Caco-2 (cell line): ENCODE results near the gene FUNDC2. TPM values are rescaled to one million over a fixed set of nuclear protein-coding genes. Genes with fewer than 3 reads are reported as not detected.
"Not testable (repeated sequence)": the region's sequence is repeated elsewhere in the genome, so short reads cannot be mapped to it uniquely, and the experiment has no call there.

Experiments used
- BruUV-seq: library from RNA; stranded (reverse); fragments of 400-500 nt; replicated peaks from 2 replicates; lab custom pipeline; 2021; lab: Mats Ljungman, UMichigan
- CTCF ChIA-PET: fragments of 300-600 bp; sonication (Branson Sonifier 250); formaldehyde crosslinking; loops from one replicate; lab custom pipeline; 2022; ENCODE audit warnings: antibody characterized with exemption; lab: Charles Lee
- POLR2A ChIA-PET: fragments of 300-600 bp; sonication (Branson Sonifier 250); formaldehyde crosslinking; loops from one replicate; lab custom pipeline; 2022; ENCODE audit warnings: antibody characterized with exemption; lab: Charles Lee
- DNase-seq, 2 experiments: peaks; one replicate each; pipeline versions ENCODE4 v3.0.0 to v3.0.0-alpha.2; 2020 to 2022
- H3K27me3 ChIP-seq: replicated peaks from 2 replicates; pipeline ENCODE4 v1.6.0; 2011; ENCODE audit warnings: low read length; ENCODE audit not compliant: control insufficient read depth, insufficient read depth
- H3K36me3 ChIP-seq: 2 replicates; pipeline ENCODE4 v1.5.1; 2011; ENCODE audit warnings: low read length; ENCODE audit not compliant: control insufficient read depth, insufficient read depth
- H3K4me1 ChIP-seq: fragments of 250-450 bp; sonication (Bioruptor Pico); 2 replicates; pipeline ENCODE4 v1.5.1; 2020; ENCODE audit warnings: mild to moderate bottlenecking
- H3K4me3 ChIP-seq: 2 replicates; pipeline ENCODE4 v1.5.1; 2011; ENCODE audit warnings: low read depth, mild to moderate bottlenecking, control low read depth, low read length
- H3K9me3 ChIP-seq: fragments of 250-450 bp; sonication (Bioruptor Pico); 2 replicates; pipeline ENCODE4 v1.5.1; 2020; ENCODE audit warnings: mild to moderate bottlenecking, moderate library complexity
- H3K27ac Mint-ChIP-seq: one replicate; pipeline ENCODE4 v1.8.0; 2022; ENCODE audit warnings: mixed read lengths; ENCODE audit not compliant: unreplicated experiment
- H3K27me3 Mint-ChIP-seq: one replicate; pipeline ENCODE4 v1.8.0; 2022; ENCODE audit warnings: mixed read lengths; ENCODE audit not compliant: insufficient read depth, unreplicated experiment
- H3K36me3 Mint-ChIP-seq: one replicate; pipeline ENCODE4 v1.8.0; 2022; ENCODE audit warnings: mild to moderate bottlenecking, mixed read lengths; ENCODE audit not compliant: insufficient read depth, unreplicated experiment
- H3K4me1 Mint-ChIP-seq: one replicate; pipeline ENCODE4 v1.8.0; 2022; ENCODE audit warnings: low read depth, mixed read lengths; ENCODE audit not compliant: unreplicated experiment
- H3K4me3 Mint-ChIP-seq: one replicate; pipeline ENCODE4 v1.8.0; 2022; ENCODE audit warnings: mild to moderate bottlenecking, moderate library complexity, mixed read lengths; ENCODE audit not compliant: unreplicated experiment
- H3K9me3 Mint-ChIP-seq: one replicate; pipeline ENCODE4 v1.8.0; 2022; ENCODE audit warnings: mixed read lengths; ENCODE audit not compliant: unreplicated experiment
- CTCF ChIP-seq, 2 experiments: fragments of 200-600 bp in 1 of 2; IDR thresholded peaks; 1 replicate in 1 of 2; 2 replicates in 1 of 2; pipeline versions ENCODE4 v1.5.1 to v1.8.0; 2011 to 2022; ENCODE audit warnings: antibody characterized with exemption in 1 of 2, control low read depth in 1 of 2, inconsistent platforms in 1 of 2, low read depth in 1 of 2, low read length in 1 of 2, mild to moderate bottlenecking in 1 of 2, moderate library complexity in 1 of 2; ENCODE audit not compliant: insufficient read depth in 1 of 2, severe bottlenecking in 1 of 2, unreplicated experiment in 1 of 2
- intact Hi-C: fragments of 100-400 bp; cut with micrococcal nuclease; formaldehyde crosslinking; loops from one replicate; pipeline ENCODE4 v1.10.0; 2022; ENCODE audit not compliant: unreplicated experiment
- total RNA-seq: library from RNA; stranded (reverse); gene quantifications from 2 replicates; pipeline ENCODE4 v1.2.3, GENCODE V29; 2022

Gene FUNDC2
- total RNA-seq, 1 experiment from 2014 or later = 47.3 TPM

- H3K4me1 ChIP-seq = no peaks in the 10 kb centered on the region
- Mint-ChIP-seq H3K4me1 (no peaks in the 10 kb centered on the region), H3K36me3 (no peaks in the 10 kb centered on the region), H3K27ac (no peak overlapping the region), H3K4me3 (no peak overlapping the region), H3K27me3 (peaks cover 10% of the 10 kb centered on the region), H3K9me3 (no peaks in the 10 kb centered on the region)
- DNase-seq = no peak
- no peak overlapping the region for H3K4me3 ChIP-seq
- TF ChIP-seq CTCF (IDR thresholded peaks at IDR 0.05; ENCODE audit: insufficient read depth in 1 of 2, low read depth in 1 of 2, low read length in 1 of 2, severe bottlenecking in 1 of 2, unreplicated experiment in 1 of 2) = no peak
- intact Hi-C loops = no loop called here
- no peaks in the 10 kb centered on the region for H3K27me3 ChIP-seq
- ChIA-PET CTCF (no interaction called here), POLR2A (no interaction called here)
- H3K9me3 ChIP-seq = no peaks in the 10 kb centered on the region
- no TSS peak for BruUV-seq
- no peaks in the 10 kb centered on the region for H3K36me3 ChIP-seq
These were observed 25.8 kb upstream of the FUNDC2 start for GRCh38 chrX:155000841-155001240.

GRCh38 chrX:155001873-155002272 lies 24.8 kb upstream of the FUNDC2 start:
- Mint-ChIP-seq H3K36me3 (no peaks in the 10 kb centered on the region), H3K4me3 (no peak overlapping the region), H3K27ac (no peak overlapping the region), H3K9me3 (no peaks in the 10 kb centered on the region), H3K27me3 (peaks cover 9% of the 10 kb centered on the region), H3K4me1 (no peaks in the 10 kb centered on the region)
- Histone ChIP-seq H3K36me3 (no peaks in the 10 kb centered on the region), H3K4me1 (no peaks in the 10 kb centered on the region), H3K27me3 (no peaks in the 10 kb centered on the region), H3K9me3 (no peaks in the 10 kb centered on the region), H3K4me3 (no peak overlapping the region)
- no peak for TF ChIP-seq CTCF (IDR thresholded peaks at IDR 0.05; ENCODE audit: insufficient read depth in 1 of 2, low read depth in 1 of 2, low read length in 1 of 2, severe bottlenecking in 1 of 2, unreplicated experiment in 1 of 2)
- no TSS peak for BruUV-seq
- intact Hi-C loops = no loop called here
- ChIA-PET POLR2A (no interaction called here), CTCF (no interaction called here)
- DNase-seq = no peak

- no peak for DNase-seq
- Histone ChIP-seq H3K36me3 (no peaks in the 10 kb centered on the region), H3K9me3 (no peaks in the 10 kb centered on the region), H3K4me3 (no peak overlapping the region), H3K27me3 (no peaks in the 10 kb centered on the region), H3K4me1 (no peaks in the 10 kb centered on the region)
- no peaks in the 10 kb centered on the region for H3K36me3 Mint-ChIP-seq
- CTCF ChIA-PET = no interaction called here
- no peak for TF ChIP-seq CTCF (IDR thresholded peaks at IDR 0.05; ENCODE audit: insufficient read depth in 1 of 2, low read depth in 1 of 2, low read length in 1 of 2, severe bottlenecking in 1 of 2, unreplicated experiment in 1 of 2)
- intact Hi-C loops = no loop called here
- H3K4me1 Mint-ChIP-seq = no peaks in the 10 kb centered on the region
- H3K4me3 Mint-ChIP-seq = no peak overlapping the region
- POLR2A ChIA-PET = no interaction called here
- H3K9me3 Mint-ChIP-seq = no peaks in the 10 kb centered on the region
- BruUV-seq = no TSS peak
- no peak overlapping the region for H3K27ac Mint-ChIP-seq
- H3K27me3 Mint-ChIP-seq = peaks cover 5% of the 10 kb centered on the region
These were observed 21.5 kb upstream of the FUNDC2 start for GRCh38 chrX:155005190-155005589.

GRCh38 chrX:155006379-155006778 lies 20.3 kb upstream of the FUNDC2 start:
- POLR2A ChIA-PET, H3K4me1 Mint-ChIP-seq, H3K36me3 Mint-ChIP-seq, H3K4me3 Mint-ChIP-seq, H3K9me3 ChIP-seq, H3K36me3 ChIP-seq, CTCF ChIA-PET, DNase-seq, H3K27me3 Mint-ChIP-seq, H3K27me3 ChIP-seq, H3K27ac Mint-ChIP-seq, H3K9me3 Mint-ChIP-seq, BruUV-seq, H3K4me3 ChIP-seq, intact Hi-C loops, H3K4me1 ChIP-seq: not testable (repeated sequence)

- H3K27ac Mint-ChIP-seq, H3K36me3 Mint-ChIP-seq, H3K4me3 ChIP-seq, H3K4me3 Mint-ChIP-seq, BruUV-seq, intact Hi-C loops, H3K27me3 Mint-ChIP-seq, H3K9me3 ChIP-seq, POLR2A ChIA-PET, H3K9me3 Mint-ChIP-seq, DNase-seq, H3K27me3 ChIP-seq, CTCF ChIA-PET, H3K4me1 Mint-ChIP-seq, H3K36me3 ChIP-seq, H3K4me1 ChIP-seq: not testable (repeated sequence)
These were observed 19.6 kb upstream of the FUNDC2 start for GRCh38 chrX:155006913-155007671.
